Measurements from ENCODE around the gene VPS11.

- TF ChIP-seq CTCF (IDR thresholded peaks at IDR 0.05) (peak in 2 of 5 experiments; percentile 20 to 49), POLR2A (IDR thresholded peaks at IDR 0.05) (peak; percentile 31 to 64), EP300 (IDR thresholded peaks at IDR 0.05) (peak; percentile 79 to 95)
Observed at GRCh38 chr11:119018074-119018938, 49.3 kb upstream of the VPS11 start, which contains the start of the genes RPS25 and TRAPPC4.
